Activated naive CD4-positive, alpha-beta T cell treated with anti-CD3 and anti-CD28 coated beads for 36 hours (primary cell): ENCODE results near the gene MLLT10. TPM values are rescaled to one million over a fixed set of nuclear protein-coding genes. Genes with fewer than 3 reads are reported as not detected.

Experiments
- CTCF ChIA-PET: fragments of 350-600 bp; sonication (Branson Sonifier 250); formaldehyde crosslinking; loops from one replicate; lab custom pipeline; 2021; ENCODE audit warnings: antibody characterized with exemption; lab: Charles Lee
- DNase-seq: peaks from one replicate; pipeline ENCODE4 v3.0.0-alpha.2; 2020
- H3K27ac Mint-ChIP-seq: one replicate; pipeline ENCODE4 v1.8.0; 2021; ENCODE audit warnings: mild to moderate bottlenecking, mixed read lengths
- H3K27me3 Mint-ChIP-seq: one replicate; pipeline ENCODE4 v1.8.0; 2021; ENCODE audit warnings: low read depth, mixed read lengths
- H3K36me3 Mint-ChIP-seq: one replicate; pipeline ENCODE4 v1.8.0; 2021; ENCODE audit warnings: low read depth, mixed read lengths
- H3K4me1 Mint-ChIP-seq: one replicate; pipeline ENCODE4 v1.8.0; 2021; ENCODE audit warnings: low read depth, mixed read lengths
- H3K4me3 Mint-ChIP-seq: one replicate; pipeline ENCODE4 v1.8.0; 2021; ENCODE audit warnings: mild to moderate bottlenecking, moderate library complexity, mixed read lengths
- H3K9me3 Mint-ChIP-seq: one replicate; pipeline ENCODE4 v1.8.0; 2021; ENCODE audit warnings: mixed read lengths
- intact Hi-C: fragments of 100-400 bp; cut with micrococcal nuclease; formaldehyde crosslinking; loops from one replicate; pipeline ENCODE4 v1.15.1; 2023
- total RNA-seq, 2 experiments: library from RNA; stranded (reverse); gene quantifications; one replicate each; pipeline ENCODE4 v1.2.3, GENCODE V29; 2021

MLLT10 gene
- total RNA-seq, 2 experiments from 2014 or later: 23.0 to 23.7 TPM

DNA sequence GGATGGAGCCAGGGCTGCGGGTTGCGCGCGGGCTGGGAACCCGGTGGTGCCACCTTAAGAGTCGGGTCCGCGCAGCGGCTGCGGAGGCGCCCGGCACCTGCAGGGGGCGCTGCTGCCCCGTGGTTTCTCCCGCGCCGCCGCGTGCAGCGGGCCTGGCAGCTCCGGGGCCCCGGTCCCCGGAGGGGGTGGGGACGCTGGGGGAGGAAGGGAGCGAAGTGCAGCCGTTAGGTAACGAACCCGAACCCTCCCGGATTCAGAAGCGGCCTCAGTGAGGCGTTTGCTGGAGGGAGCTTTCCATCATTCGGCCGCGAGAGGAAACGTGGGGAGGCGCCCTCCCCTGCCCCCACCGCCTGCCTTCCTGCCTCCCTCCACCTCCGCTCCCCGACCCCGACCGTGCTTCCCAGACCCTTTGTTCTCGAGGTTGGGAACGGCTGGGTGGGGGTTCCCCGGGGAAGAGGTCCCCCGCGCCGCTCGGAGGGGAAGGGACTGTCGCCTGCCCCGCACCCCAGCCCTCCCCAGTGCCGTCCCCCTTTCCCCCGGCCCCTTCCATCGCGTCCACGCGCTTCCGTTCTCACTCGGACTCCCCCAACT is 38.2 kb upstream of the MLLT10 start:
- Mint-ChIP-seq H3K36me3 (no peaks in the 10 kb centered on the region), H3K27me3 (peaks cover 54% of the 10 kb centered on the region), H3K9me3 (no peaks in the 10 kb centered on the region), H3K27ac (no peak overlapping the region), H3K4me1 (peaks cover 14% of the 10 kb centered on the region), H3K4me3 (peak overlapping the region; percentile 77)
- intact Hi-C loops: loop anchor here (1.0 to 10.0 kb wide), 14 partner anchors 20 to 1493 kb away; partner anchors contain the start of gene MLLT10
- DNase-seq: peak; percentile 85
- CTCF ChIA-PET: interaction anchor here (0.6 to 5.1 kb wide), 19 partner anchors 15 to 1549 kb away, joined by 3 to 41 read pairs (median 4); partner anchors contain the start of gene SKIDA1

- DNase-seq: peak; percentile 69
- Mint-ChIP-seq H3K36me3 (no peaks in the 10 kb centered on the region), H3K4me1 (peaks cover 14% of the 10 kb centered on the region), H3K9me3 (no peaks in the 10 kb centered on the region), H3K27me3 (peaks cover 57% of the 10 kb centered on the region), H3K4me3 (peak overlapping the region; percentile 77), H3K27ac (no peak overlapping the region)
- CTCF ChIA-PET: interaction anchor here (0.6 to 5.1 kb wide), 24 partner anchors 14 to 1714 kb away, joined by 3 to 41 read pairs (median 4); partner anchors contain the start of gene SKIDA1
- intact Hi-C loops: loop anchor here (1.0 to 10.0 kb wide), 11 partner anchors 20 to 1492 kb away; partner anchors contain the start of gene MLLT10
Observed at GRCh38 chr10:21496343-21497176, 37.5 kb upstream of the MLLT10 start.

GRCh38 chr10:21497177-21497807 is 36.7 kb upstream of the MLLT10 start:
- intact Hi-C loops: loop anchor here (2.0 to 10.0 kb wide), 6 partner anchors 180 to 1492 kb away; no protein-coding TSS in a partner anchor
- DNase-seq: peak; percentile 41
- CTCF ChIA-PET: interaction anchor here (0.5 to 5.1 kb wide), 13 partner anchors 21 to 1715 kb away, joined by 3 to 41 read pairs (median 4); partner anchors contain the start of gene SKIDA1
- Mint-ChIP-seq H3K9me3 (no peaks in the 10 kb centered on the region), H3K36me3 (no peaks in the 10 kb centered on the region), H3K27ac (no peak overlapping the region), H3K27me3 (peaks cover 56% of the 10 kb centered on the region), H3K4me1 (peaks cover 14% of the 10 kb centered on the region), H3K4me3 (peak overlapping the region; percentile 72)

DNA sequence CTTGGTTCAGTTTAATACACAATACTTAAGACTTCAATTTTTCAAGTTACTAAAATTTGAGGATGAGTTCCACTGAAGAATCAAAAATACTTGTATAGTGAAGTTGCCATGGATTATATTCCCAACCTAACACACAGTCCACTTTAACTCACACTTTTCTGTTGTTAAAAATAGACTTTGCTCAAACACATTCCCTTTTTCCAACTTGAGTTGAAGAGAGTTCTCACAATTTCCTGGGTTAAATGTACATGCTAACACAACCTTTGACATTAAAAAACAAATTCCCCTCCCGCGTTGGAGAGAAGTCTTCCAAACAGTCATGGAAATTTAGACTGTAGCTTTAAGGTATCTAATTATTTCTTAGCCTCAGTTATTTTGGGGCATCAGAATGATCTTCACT is 35.7 kb upstream of the MLLT10 start:
- CTCF ChIA-PET: interaction anchor here (3.2 to 5.1 kb wide), 2 partner anchors 20 to 234 kb away, joined by 21 to 41 read pairs; no protein-coding TSS in a partner anchor
- DNase-seq: no peak
- intact Hi-C loops: loop anchor here (5.0 to 10.0 kb wide), 5 partner anchors 179 to 939 kb away; no protein-coding TSS in a partner anchor
- H3K27ac Mint-ChIP-seq: no peak overlapping the region
- H3K36me3 Mint-ChIP-seq: no peaks in the 10 kb centered on the region
- peaks cover 14% of the 10 kb centered on the region for H3K4me1 Mint-ChIP-seq
- no peak overlapping the region for H3K4me3 Mint-ChIP-seq
- H3K27me3 Mint-ChIP-seq: peaks cover 58% of the 10 kb centered on the region
- H3K9me3 Mint-ChIP-seq: no peaks in the 10 kb centered on the region

GRCh38 chr10:21498986-21499385 is 35.0 kb upstream of the MLLT10 start:
- Mint-ChIP-seq H3K27me3 (peaks cover 54% of the 10 kb centered on the region), H3K9me3 (no peaks in the 10 kb centered on the region), H3K36me3 (no peaks in the 10 kb centered on the region), H3K4me1 (peaks cover 12% of the 10 kb centered on the region), H3K27ac (no peak overlapping the region), H3K4me3 (no peak overlapping the region)
- intact Hi-C loops: loop anchor here (5.0 to 10.0 kb wide), 5 partner anchors 178 to 938 kb away; no protein-coding TSS in a partner anchor
- CTCF ChIA-PET: interaction anchor here (0.6 kb wide), 1 partner anchor 249 kb away, joined by 3 read pairs; no protein-coding TSS in a partner anchor
- DNase-seq: no peak

DNA sequence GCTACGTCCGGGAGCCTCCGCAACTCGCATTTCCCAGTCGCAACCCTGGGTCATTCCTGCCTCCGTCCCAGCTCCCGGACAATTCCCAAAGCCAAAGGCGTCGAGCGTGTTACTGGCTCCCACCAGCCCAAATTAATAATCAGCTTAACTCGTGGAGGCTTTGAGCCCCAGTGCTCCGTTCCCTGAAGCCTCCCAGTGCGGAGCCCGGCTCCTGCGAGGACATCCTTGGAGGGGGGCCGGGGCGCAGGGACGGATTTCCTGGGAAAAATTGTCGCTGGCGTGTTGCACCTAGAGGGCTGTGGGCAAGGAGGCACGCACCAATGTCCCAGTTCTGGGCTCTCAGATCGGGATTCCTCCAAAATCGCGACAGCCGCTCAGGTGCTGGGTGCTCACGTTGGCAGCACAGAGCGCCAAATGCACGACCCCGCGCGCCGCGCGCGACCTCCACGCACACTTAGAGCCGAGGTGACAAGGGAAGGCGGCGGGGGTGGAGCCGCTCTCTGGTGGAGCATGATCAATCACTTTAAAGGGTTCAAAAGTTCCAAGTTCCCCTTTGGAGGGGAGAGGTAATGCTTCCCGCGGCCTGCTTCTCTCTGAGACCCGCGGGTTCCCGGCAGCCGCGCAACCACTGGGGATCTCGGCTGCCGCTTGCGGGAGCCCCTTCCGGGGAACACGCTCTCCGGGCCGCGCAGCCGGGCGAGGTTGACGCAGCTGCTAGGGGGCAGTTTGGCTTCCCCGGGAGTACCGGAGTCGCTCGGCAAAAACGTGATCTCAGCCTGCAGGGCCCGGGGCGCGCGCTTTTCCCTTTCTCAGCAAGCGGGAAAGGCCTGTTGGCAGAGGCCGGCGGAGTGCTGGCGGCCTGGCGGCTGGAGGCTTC is 34.1 kb upstream of the MLLT10 start:
- Mint-ChIP-seq H3K4me1 (peaks cover 9% of the 10 kb centered on the region), H3K4me3 (peak overlapping the region; percentile 27), H3K9me3 (no peaks in the 10 kb centered on the region), H3K27ac (no peak overlapping the region), H3K27me3 (peaks cover 49% of the 10 kb centered on the region), H3K36me3 (no peaks in the 10 kb centered on the region)
- intact Hi-C loops: loop anchor here (5.0 to 10.0 kb wide), 5 partner anchors 177 to 937 kb away; no protein-coding TSS in a partner anchor
- peak; percentile 29 for DNase-seq
- CTCF ChIA-PET: no interaction called here

- intact Hi-C loops: no loop called here
- Mint-ChIP-seq H3K4me3 (peak overlapping the region; percentile 27), H3K9me3 (no peaks in the 10 kb centered on the region), H3K27me3 (peaks cover 44% of the 10 kb centered on the region), H3K36me3 (no peaks in the 10 kb centered on the region), H3K27ac (no peak overlapping the region), H3K4me1 (peaks cover 4% of the 10 kb centered on the region)
- CTCF ChIA-PET: no interaction called here
- DNase-seq: no peak
Observed at GRCh38 chr10:21500578-21500910, 33.5 kb upstream of the MLLT10 start.

- CTCF ChIA-PET: no interaction called here
- no peak overlapping the region for H3K27ac Mint-ChIP-seq
- H3K36me3 Mint-ChIP-seq: no peaks in the 10 kb centered on the region
- no peak overlapping the region for H3K4me3 Mint-ChIP-seq
- H3K27me3 Mint-ChIP-seq: peaks cover 46% of the 10 kb centered on the region
- H3K4me1 Mint-ChIP-seq: peaks cover 4% of the 10 kb centered on the region
- DNase-seq: no peak
- intact Hi-C loops: no loop called here
- H3K9me3 Mint-ChIP-seq: no peaks in the 10 kb centered on the region
Observed at GRCh38 chr10:21501091-21501490, 32.9 kb upstream of the MLLT10 start.

- Mint-ChIP-seq H3K36me3 (no peaks in the 10 kb centered on the region), H3K4me1 (peaks cover 4% of the 10 kb centered on the region), H3K27me3 (peaks cover 47% of the 10 kb centered on the region), H3K27ac (no peak overlapping the region), H3K9me3 (no peaks in the 10 kb centered on the region), H3K4me3 (no peak overlapping the region)
- intact Hi-C loops: no loop called here
- no peak for DNase-seq
- CTCF ChIA-PET: no interaction called here
Observed at GRCh38 chr10:21501731-21502347, 32.2 kb upstream of the MLLT10 start.

- Mint-ChIP-seq H3K4me1 (peaks cover 3% of the 10 kb centered on the region), H3K9me3 (no peaks in the 10 kb centered on the region), H3K27ac (no peak overlapping the region), H3K4me3 (no peak overlapping the region), H3K36me3 (no peaks in the 10 kb centered on the region), H3K27me3 (peaks cover 46% of the 10 kb centered on the region)
- intact Hi-C loops: no loop called here
- no peak for DNase-seq
- CTCF ChIA-PET: no interaction called here
Observed at GRCh38 chr10:21502348-21502740, 31.7 kb upstream of the MLLT10 start.

DNA sequence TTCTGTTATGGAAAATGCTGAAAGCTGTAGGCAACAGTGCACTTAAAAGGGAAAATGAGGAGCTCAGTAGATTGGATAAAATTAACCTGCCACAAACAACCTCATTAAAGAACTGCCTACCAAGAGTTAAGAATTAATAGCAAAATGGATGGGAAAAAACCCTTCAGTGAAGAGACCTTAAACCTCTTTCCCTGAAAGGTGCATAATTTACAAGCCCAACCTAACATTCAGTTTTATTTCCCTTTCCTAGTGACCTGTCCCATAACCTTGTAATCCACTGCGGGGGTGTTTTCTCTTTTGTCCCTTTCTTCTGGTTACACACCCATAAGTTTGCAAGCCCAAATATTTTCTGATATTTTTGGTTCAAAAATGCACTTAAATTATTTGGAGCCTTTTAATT is 30.5 kb upstream of the MLLT10 start:
- Mint-ChIP-seq H3K9me3 (no peaks in the 10 kb centered on the region), H3K4me1 (no peaks in the 10 kb centered on the region), H3K27ac (no peak overlapping the region), H3K36me3 (no peaks in the 10 kb centered on the region), H3K4me3 (no peak overlapping the region), H3K27me3 (peaks cover 34% of the 10 kb centered on the region)
- DNase-seq: no peak
- intact Hi-C loops: no loop called here
- CTCF ChIA-PET: no interaction called here
